ENCODE results near the gene ADSS2.
"Not testable (repeated sequence)": the region's sequence is repeated elsewhere in the genome, so short reads cannot be mapped to it uniquely, and the experiment has no call there.

Gene ADSS2

GRCh38 chr1:244395965-244396364 is 55.7 kb downstream of the ADSS2 start:
- DNase-seq (ENCODE audit: low read depth) = no peak

- DNase-seq (ENCODE audit: low read depth) = no peak
Observed at GRCh38 chr1:244394826-244395765, 56.6 kb downstream of the ADSS2 start.

DNA sequence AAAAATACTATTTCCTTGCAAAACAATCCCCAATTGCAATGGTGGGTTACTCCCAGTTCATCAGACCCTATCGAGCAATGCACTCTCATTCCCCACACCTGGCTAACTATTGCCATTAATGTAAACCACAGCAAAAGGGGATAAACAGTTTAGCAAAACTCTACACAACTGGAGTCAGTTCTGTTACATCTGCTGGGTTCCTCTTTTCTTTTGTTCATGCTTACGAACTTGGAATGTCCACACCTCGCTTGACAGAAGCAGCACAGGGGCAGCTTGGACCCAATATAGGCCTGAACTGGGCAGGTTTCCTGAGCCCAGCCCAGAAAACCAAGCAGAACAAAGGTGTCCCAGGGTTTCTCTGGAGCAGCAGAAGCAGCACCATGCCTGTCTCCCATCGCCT is 57.4 kb downstream of the ADSS2 start:
- DNase-seq (ENCODE audit: low read depth) = no peak

DNA sequence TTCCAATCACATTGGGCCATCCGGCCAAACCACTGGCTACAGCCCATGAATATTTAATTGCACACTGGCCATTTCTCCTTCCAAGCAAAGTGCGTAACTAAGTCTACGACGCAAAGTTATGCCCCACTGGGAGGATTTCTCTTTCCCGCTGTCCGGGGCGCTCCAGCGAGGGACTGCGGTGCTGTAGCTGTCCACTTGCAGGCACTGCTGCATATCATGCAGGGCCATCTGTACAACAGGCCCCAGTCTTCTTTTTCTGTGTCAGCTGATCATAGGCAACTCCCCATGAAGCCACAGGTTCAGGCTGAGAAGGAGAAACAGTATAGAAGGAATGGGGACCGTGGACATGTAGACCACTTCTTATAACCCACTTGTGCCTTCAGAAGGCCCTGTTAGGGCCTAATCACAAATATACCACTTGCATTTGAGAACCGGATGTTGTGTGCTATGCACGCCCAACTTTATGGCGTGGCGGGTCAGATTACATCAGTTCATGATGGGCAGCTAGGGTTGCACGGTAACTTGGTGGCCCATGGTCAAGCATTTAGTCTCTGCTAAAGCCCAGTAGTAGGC is 58.0 kb downstream of the ADSS2 start:
- no peak for DNase-seq (ENCODE audit: low read depth)

GRCh38 chr1:244391761-244392160 is 59.9 kb downstream of the ADSS2 start:
- DNase-seq (ENCODE audit: low read depth) = no peak

GRCh38 chr1:244388961-244389360 is 62.7 kb downstream of the ADSS2 start:
- DNase-seq (ENCODE audit: low read depth) = no peak

DNA sequence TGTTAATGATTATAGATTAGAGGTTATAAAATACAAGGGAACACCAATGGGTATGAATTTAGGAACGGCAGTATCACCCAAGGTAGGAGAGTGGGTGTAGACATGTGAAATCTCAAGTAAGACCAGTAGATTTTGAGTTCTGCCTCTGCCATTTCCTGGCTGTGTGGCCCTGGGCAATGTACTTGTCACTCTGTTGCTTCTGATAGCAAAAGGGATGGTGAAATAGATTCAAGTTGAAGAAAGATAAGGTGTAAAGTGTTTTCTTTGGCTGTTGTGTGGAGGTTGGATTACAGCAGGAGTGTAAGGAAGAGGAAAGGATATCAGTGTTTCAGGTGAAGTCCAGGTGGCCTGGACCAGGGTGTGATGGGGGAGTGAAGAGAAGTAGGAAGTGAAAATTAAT is 64.3 kb downstream of the ADSS2 start:
- DNase-seq (ENCODE audit: low read depth) = no peak

GRCh38 chr1:244386595-244386994 is 65.1 kb downstream of the ADSS2 start:
- DNase-seq (ENCODE audit: low read depth) = no peak

GRCh38 chr1:244384066-244384465 is 67.6 kb downstream of the ADSS2 start:
- DNase-seq (ENCODE audit: low read depth) = no peak

- no peak for DNase-seq (ENCODE audit: low read depth)
Observed at GRCh38 chr1:244383278-244383884, 68.3 kb downstream of the ADSS2 start.

- no peak for DNase-seq (ENCODE audit: low read depth)
Observed at GRCh38 chr1:244381878-244382565, 69.7 kb downstream of the ADSS2 start.

DNA sequence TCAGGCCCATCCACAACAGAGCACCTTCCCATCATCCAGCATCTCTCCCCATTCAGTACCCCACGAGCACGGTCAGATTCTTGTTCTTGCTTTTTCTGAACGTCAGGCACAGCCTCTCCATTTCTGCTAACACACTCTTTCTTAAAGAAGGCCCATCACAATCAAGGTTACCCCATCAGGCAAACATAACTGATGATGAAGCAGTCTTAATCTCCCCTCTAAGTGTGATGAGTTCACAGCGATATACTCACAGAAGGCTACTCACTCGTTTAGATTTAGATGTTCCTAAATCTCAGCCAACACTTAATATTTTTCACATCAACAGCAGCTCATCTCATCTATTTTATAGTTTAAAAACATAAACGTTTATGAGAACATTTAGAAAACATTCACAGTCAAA is 75.6 kb downstream of the ADSS2 start:
- no peak for DNase-seq (ENCODE audit: low read depth)

GRCh38 chr1:244375051-244375450 is 76.7 kb downstream of the ADSS2 start:
- DNase-seq (ENCODE audit: low read depth) = no peak

DNA sequence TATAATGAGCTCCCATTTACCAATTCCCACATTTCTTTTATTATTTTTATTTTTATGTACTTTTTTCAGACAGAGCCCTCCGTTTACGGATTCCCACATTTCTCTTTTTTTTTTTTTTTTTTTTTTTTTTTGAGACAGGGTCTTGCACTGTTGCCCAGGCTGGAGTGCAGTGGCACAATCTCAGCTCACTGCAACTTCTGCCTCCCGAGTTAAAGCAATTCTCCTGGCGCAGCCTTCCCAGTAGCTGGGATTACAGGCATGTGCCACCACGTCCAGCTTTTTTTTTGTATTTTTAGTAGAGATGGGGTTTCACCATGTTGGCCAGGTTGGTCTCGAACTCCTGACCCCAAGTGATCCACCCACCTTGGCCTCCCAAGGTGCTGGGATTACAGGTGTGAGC is 77.2 kb downstream of the ADSS2 start:
- not testable (repeated sequence) for DNase-seq (ENCODE audit: low read depth)

DNA sequence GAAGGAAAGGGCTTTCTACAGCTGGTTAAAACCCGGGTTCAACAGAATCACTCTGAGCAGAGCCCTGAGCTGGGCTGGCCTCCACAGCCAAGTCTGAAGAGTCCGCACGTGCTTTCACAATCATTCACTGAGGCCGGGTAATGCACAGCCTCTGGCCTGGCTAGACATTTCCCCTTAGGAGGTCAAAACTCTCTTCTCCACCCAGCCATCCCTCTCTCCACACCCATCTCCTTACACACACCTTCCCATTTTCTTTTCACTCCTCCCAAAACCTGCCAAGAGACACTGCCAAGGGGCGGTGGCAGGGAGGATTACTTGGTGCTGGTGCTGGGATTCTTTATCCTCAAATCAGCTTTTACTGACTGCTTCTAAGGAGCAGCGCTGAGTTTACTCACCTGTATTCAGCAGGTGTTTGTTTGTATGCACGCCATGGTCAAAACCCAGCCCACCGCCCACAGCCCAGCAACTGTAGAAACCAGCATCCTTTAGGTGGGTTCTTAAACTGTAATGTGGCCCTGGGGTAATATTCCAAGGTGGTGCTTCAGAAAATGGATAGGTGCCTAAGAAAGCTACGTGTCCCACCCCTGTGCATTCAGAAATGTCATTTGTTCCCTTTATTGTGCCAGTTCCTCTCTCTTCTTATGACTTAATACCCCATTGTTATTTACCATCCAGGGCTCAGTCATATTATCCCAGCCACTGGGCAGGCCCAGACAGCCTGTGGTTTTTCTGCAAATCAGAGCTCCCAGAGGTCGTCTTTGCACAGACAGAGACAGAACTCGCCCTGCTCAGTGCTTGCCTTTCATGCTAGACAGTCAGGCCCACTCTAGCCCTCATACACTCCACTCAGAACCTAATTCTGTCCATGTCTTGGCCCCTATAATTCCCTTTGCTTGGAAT is 80.2 kb downstream of the ADSS2 start:
- DNase-seq (ENCODE audit: low read depth) = no peak

- DNase-seq (ENCODE audit: low read depth) = no peak
Observed at GRCh38 chr1:244370060-244370637, 81.6 kb downstream of the ADSS2 start.

DNA sequence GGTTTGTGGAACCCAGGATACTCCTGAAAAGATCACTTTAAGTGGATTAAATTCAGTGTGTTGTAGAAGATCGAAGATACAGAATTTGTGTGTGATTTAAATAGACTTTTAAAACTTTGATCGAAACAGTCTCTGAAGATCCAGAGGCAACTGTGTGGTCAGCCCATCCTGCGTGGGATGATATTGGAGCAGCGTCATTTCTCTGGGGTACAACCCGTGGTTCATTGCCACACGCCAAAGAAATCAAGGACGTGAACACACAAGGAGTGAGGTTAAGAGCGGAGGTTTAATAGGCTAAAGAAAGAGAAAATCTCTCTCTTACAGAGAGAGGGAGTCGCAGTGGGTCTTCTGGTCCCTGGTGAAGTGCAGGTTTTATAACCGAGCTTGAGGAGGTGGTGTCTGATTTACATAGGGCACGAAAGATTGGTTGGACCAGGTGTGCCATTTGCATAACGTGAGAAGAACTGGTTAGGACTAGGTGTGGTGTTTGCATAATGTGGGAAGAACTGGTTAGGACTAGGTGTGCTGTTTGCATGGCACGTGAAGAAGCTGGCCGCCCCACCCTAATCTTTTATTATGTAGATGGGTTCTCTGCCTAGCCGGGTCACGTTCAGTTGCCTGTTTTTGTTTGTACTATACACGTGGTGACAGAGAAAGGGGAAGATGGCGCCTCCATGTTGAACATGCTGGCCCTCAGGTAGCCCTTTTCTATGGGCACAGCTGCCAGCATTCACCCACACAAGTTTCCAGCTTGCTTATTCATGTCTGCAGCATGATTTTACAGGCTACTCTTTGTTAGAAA is 82.3 kb downstream of the ADSS2 start:
- DNase-seq (ENCODE audit: low read depth) = no peak

GRCh38 chr1:244368279-244368678 is 83.4 kb downstream of the ADSS2 start:
- no peak for DNase-seq (ENCODE audit: low read depth)

DNA sequence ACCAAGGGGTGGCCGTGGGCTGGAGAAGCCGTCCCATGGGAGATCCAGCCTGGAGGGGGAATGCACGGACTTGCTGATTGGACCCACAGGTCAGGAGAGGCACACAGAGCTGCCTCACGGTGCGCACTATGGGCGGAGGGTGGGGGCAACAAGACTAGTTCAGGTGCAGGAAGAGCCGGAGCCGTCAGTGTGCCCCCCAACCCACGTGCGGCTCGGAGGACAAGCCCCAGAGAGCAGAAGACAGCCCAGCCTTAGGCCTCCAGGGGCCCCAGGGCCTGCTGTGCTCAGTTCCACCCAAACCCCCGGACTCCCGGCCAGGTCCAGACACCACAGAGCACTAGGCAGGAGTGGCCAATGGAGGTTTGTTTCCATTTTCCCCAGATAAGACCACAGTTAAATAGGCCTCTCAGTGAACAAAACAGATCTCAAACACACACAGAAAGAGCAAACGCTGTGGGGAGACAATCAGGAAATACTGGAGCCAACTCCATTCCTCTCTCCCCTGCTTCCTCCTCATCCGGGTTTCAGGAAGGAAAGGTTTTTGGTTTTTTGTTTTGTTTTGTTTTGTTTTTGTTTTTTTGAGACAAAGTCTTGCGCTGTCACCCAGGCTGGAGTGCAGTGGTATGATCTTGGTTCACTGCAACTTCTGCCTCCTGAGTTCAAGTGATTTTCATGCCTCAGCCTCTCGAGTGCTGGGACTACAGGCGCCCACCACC is 84.2 kb downstream of the ADSS2 start:
- no peak for DNase-seq (ENCODE audit: low read depth)

- DNase-seq (ENCODE audit: low read depth) = no peak
Observed at GRCh38 chr1:244365809-244366208, 85.9 kb downstream of the ADSS2 start.
